K562 (cell line): ENCODE data around the gene DHX40. TPM values are rescaled to one million over a fixed set of nuclear protein-coding genes. Genes with fewer than 3 reads are reported as not detected.

Source experiments
- CGGBP1 ChIP-seq: fragments of 250-450 bp; sonication (Bioruptor Pico); IDR thresholded peaks from 2 replicates; pipeline ENCODE4 v1.9.0; 2021; ENCODE audit warnings: mild to moderate bottlenecking
- CREB3 ChIP-seq: fragments of 450-650 bp; conservative IDR thresholded peaks from 2 replicates; pipeline ENCODE4 v1.6.1; 2016; ENCODE audit warnings: missing genetic modification characterization, low read depth, mild to moderate bottlenecking, missing compliant biosample characterization, moderate library complexity
- EHMT2 ChIP-seq: fragments of 450-650 bp; IDR thresholded peaks from 2 replicates; pipeline ENCODE4 v1.6.1; 2018; ENCODE audit warnings: antibody characterized with exemption
- KDM5B ChIP-seq: fragments of 200-600 bp; sonication (generic); IDR thresholded peaks from 2 replicates; pipeline ENCODE4 v1.6.1; 2012; ENCODE audit warnings: low read depth, mild to moderate bottlenecking, moderate library complexity, low read length, control low read depth, inconsistent platforms; ENCODE audit not compliant: insufficient replicate concordance
- KLF13 ChIP-seq: fragments of 450-650 bp; IDR thresholded peaks from 2 replicates; pipeline ENCODE4 v1.6.1; 2016; ENCODE audit warnings: missing genetic modification characterization, low read depth, mild to moderate bottlenecking, missing compliant biosample characterization, moderate library complexity, borderline replicate concordance
- NCOA6 ChIP-seq: fragments of 450-650 bp; IDR thresholded peaks from 2 replicates; pipeline ENCODE4 v1.6.1; 2017; ENCODE audit warnings: mild to moderate bottlenecking
- NFATC3 ChIP-seq: fragments of 450-650 bp; IDR thresholded peaks from 2 replicates; pipeline ENCODE4 v1.6.1; 2017; ENCODE audit warnings: mild to moderate bottlenecking
- NFYB ChIP-seq: IDR thresholded peaks from 2 replicates; pipeline ENCODE4 v1.6.1; 2011; ENCODE audit warnings: mild to moderate bottlenecking, moderate library complexity; ENCODE audit not compliant: insufficient read length; ENCODE audit errors: extremely low read depth
- PHB ChIP-seq: fragments of 250-450 bp; sonication (Bioruptor Pico); IDR thresholded peaks from 2 replicates; pipeline ENCODE4 v1.5.0; 2021
- PTBP1 ChIP-seq: fragments of 200-400 bp; formaldehyde crosslinking; IDR thresholded peaks from 2 replicates; pipeline ENCODE4 v1.6.1; 2017; ENCODE audit warnings: low read depth, low read length
- RAD51 ChIP-seq: fragments of 450-650 bp; IDR thresholded peaks from 2 replicates; pipeline ENCODE4 v1.7.1; 2016; ENCODE audit warnings: low read depth, mild to moderate bottlenecking, borderline replicate concordance
- RBFOX2 ChIP-seq: fragments of 200-400 bp; formaldehyde crosslinking; IDR thresholded peaks from 2 replicates; pipeline ENCODE4 v1.6.1; 2017; ENCODE audit warnings: low read depth, mild to moderate bottlenecking, low read length, moderate library complexity
- RBM15 ChIP-seq: fragments of 200-400 bp; formaldehyde crosslinking; IDR thresholded peaks from 2 replicates; pipeline ENCODE4 v1.6.1; 2018; ENCODE audit warnings: mild to moderate bottlenecking, low read length, moderate library complexity; ENCODE audit not compliant: insufficient read depth
- TBL1XR1 ChIP-seq, 2 experiments: IDR thresholded peaks; 2 replicates each; pipeline ENCODE4 v1.6.1; 2012; ENCODE audit warnings: improper control_type of control experiment in 2 of 2, low read length in 2 of 2, mild to moderate bottlenecking in 1 of 2
- XRCC3 ChIP-seq: fragments of 450-650 bp; IDR thresholded peaks from 2 replicates; pipeline ENCODE4 v1.6.1; 2017; ENCODE audit warnings: mild to moderate bottlenecking, moderate library complexity
- ZFP36 ChIP-seq: fragments of 150-350 bp; IDR thresholded peaks from 2 replicates; pipeline ENCODE4 v1.6.1; 2018; ENCODE audit warnings: low read length, low read depth; ENCODE audit not compliant: partially characterized antibody
- ZNF280B ChIP-seq: fragments of 250-450 bp; sonication (Bioruptor Pico); IDR thresholded peaks from 2 replicates; pipeline ENCODE4 v1.5.1; 2021; ENCODE audit warnings: mild to moderate bottlenecking
- ZNF395 ChIP-seq: fragments of 200-800 bp; sonication (Bioruptor generic); IDR thresholded peaks from 2 replicates; pipeline ENCODE4 v1.6.1; 2017; ENCODE audit warnings: missing genetic modification characterization, missing compliant biosample characterization
- ZNF449 ChIP-seq: fragments of 250-450 bp; sonication (Bioruptor Pico); IDR thresholded peaks from 2 replicates; pipeline ENCODE4 v1.8.0; 2022; ENCODE audit warnings: moderate library complexity, mild to moderate bottlenecking, inconsistent platforms
- ZNF699 ChIP-seq: fragments of 250-450 bp; sonication (Bioruptor Pico); IDR thresholded peaks from 2 replicates; pipeline ENCODE4 v1.8.0; 2021; ENCODE audit warnings: mild to moderate bottlenecking, moderate library complexity; ENCODE audit not compliant: insufficient replicate concordance
- ZNF766 ChIP-seq: fragments of 200-800 bp; sonication (Bioruptor generic); conservative IDR thresholded peaks from 2 replicates; pipeline ENCODE4 v1.6.1; 2016; ENCODE audit warnings: missing genetic modification characterization, missing compliant biosample characterization
- ZSCAN32 ChIP-seq: fragments of 450-650 bp; formaldehyde crosslinking; IDR thresholded peaks from 2 replicates; pipeline ENCODE4 v1.4.0; 2020; ENCODE audit warnings: mild to moderate bottlenecking, moderate library complexity
- polyA plus RNA-seq, 8 experiments: library from polyadenylated mRNA; depleted of rRNA in 4 of 8; stranded (reverse) in 5 of 8; unstranded in 3 of 8; fragments of >200 nt; fragmentation: Nextera tagmentation in 2 of 8; fragmentation: Illumina TruSeq in 1 of 8; extraction: Ambion mirVana in 2 of 8; extraction: Trizol in 1 of 8; gene quantifications; 2 replicates each; pipeline versions ENCODE4 v1.2.1 to v1.2.3, GENCODE V29; 2011 to 2014; ENCODE audit warnings: inconsistent platforms in 1 of 8, missing spikeins in 1 of 8
- total RNA-seq, 7 experiments: library from RNA; depleted of rRNA in 6 of 7; stranded (reverse); fragments of >200 nt in 6 of 7; fragmentation: Illumina TruSeq in 2 of 7; extraction: Trizol in 2 of 7; gene quantifications; 2 replicates each; pipeline versions ENCODE4 v1.2.1 to v1.2.3, GENCODE V29; 2011 to 2021; ENCODE audit warnings: low replicate concordance in 1 of 7

The DHX40 gene
- total and polyA plus RNA-seq, 9 of the 15 experiments (the other 6 are each of a cell fraction or from before 2014, with no cell fraction given), result 7.2 to 38.6 (median 18.7) TPM

- no peak for TF ChIP-seq PHB (CRISPR knock-in tag)
- TF ChIP-seq TBL1XR1 (IDR thresholded peaks at IDR 0.05; ENCODE audit: low read length in 2 of 2), result peak in 1 of 2 experiments; percentile 86; a peak in 2 of 4 replicates
- peak; percentile 97 for TF ChIP-seq ZNF395
- TF ChIP-seq EHMT2, result 0 out of 2 replicates have a peak, but pooled peaks have one; percentile 34
- TF ChIP-seq CREB3, result peak; percentile 98
- peak; percentile 83 for TF ChIP-seq ZNF766
- 0 out of 2 replicates have a peak, but pooled peaks have one; percentile 50 for TF ChIP-seq CGGBP1 (CRISPR knock-in tag)
- TF ChIP-seq ZFP36, result no peak
- TF ChIP-seq KLF13, result peak; percentile 92
- TF ChIP-seq ZNF280B (CRISPR knock-in tag), result no peak
- TF ChIP-seq RBFOX2, result peak; percentile 83
- TF ChIP-seq NFATC3, result no peak
- TF ChIP-seq XRCC3, result no peak
- 0 out of 2 replicates have a peak, but pooled peaks have one; percentile 64 for TF ChIP-seq ZSCAN32
- TF ChIP-seq KDM5B, result peak; percentile 69
- no peak for TF ChIP-seq ZNF699
- TF ChIP-seq PTBP1, result no peak
- TF ChIP-seq NCOA6, result peak; percentile 70; the same call in 1 of the 2 replicates
- TF ChIP-seq NFYB, result no peak
- peak; percentile 78; the same call in 1 of the 2 replicates for TF ChIP-seq ZNF449 (CRISPR knock-in tag)
- peak; percentile 58; the same call in 1 of the 2 replicates for TF ChIP-seq RAD51
- TF ChIP-seq RBM15, result no peak
Measured at GRCh38 chr17:59565171-59565958, at the start of gene DHX40 (continued).
